ENCODE results near the gene MSL2.

GRCh38 chr3:136237103-136237502 is 41.0 kb upstream of the MSL2 start:
- TF ChIP-seq EZH2 (IDR thresholded peaks at IDR 0.05; ENCODE audit: borderline replicate concordance, insufficient read depth, low read depth, low read length, poor library complexity, severe bottlenecking) (no peak), CTCF (IDR thresholded peaks at IDR 0.05) (no peak)

Data from B cell (primary cell).